Caco-2 (cell line): ENCODE measurements around the gene GARIN5A. TPM values are rescaled to one million over a fixed set of nuclear protein-coding genes. Genes with fewer than 3 reads are reported as not detected.

Experiments used
- BruUV-seq: library from RNA; stranded (reverse); fragments of 400-500 nt; replicated peaks from 2 replicates; lab custom pipeline; 2021; lab: Mats Ljungman, UMichigan
- CTCF ChIA-PET: fragments of 300-600 bp; sonication (Branson Sonifier 250); formaldehyde crosslinking; loops from one replicate; lab custom pipeline; 2022; ENCODE audit warnings: antibody characterized with exemption; lab: Charles Lee
- POLR2A ChIA-PET: fragments of 300-600 bp; sonication (Branson Sonifier 250); formaldehyde crosslinking; loops from one replicate; lab custom pipeline; 2022; ENCODE audit warnings: antibody characterized with exemption; lab: Charles Lee
- DNase-seq, 2 experiments: peaks; one replicate each; pipeline versions ENCODE4 v3.0.0 to v3.0.0-alpha.2; 2020 to 2022
- H3K27me3 ChIP-seq: replicated peaks from 2 replicates; pipeline ENCODE4 v1.6.0; 2011; ENCODE audit warnings: low read length; ENCODE audit not compliant: control insufficient read depth, insufficient read depth
- H3K36me3 ChIP-seq: 2 replicates; pipeline ENCODE4 v1.5.1; 2011; ENCODE audit warnings: low read length; ENCODE audit not compliant: control insufficient read depth, insufficient read depth
- H3K4me1 ChIP-seq: fragments of 250-450 bp; sonication (Bioruptor Pico); 2 replicates; pipeline ENCODE4 v1.5.1; 2020; ENCODE audit warnings: mild to moderate bottlenecking
- H3K4me3 ChIP-seq: 2 replicates; pipeline ENCODE4 v1.5.1; 2011; ENCODE audit warnings: low read depth, mild to moderate bottlenecking, control low read depth, low read length
- H3K9me3 ChIP-seq: fragments of 250-450 bp; sonication (Bioruptor Pico); 2 replicates; pipeline ENCODE4 v1.5.1; 2020; ENCODE audit warnings: mild to moderate bottlenecking, moderate library complexity
- H3K27ac Mint-ChIP-seq: one replicate; pipeline ENCODE4 v1.8.0; 2022; ENCODE audit warnings: mixed read lengths; ENCODE audit not compliant: unreplicated experiment
- H3K27me3 Mint-ChIP-seq: one replicate; pipeline ENCODE4 v1.8.0; 2022; ENCODE audit warnings: mixed read lengths; ENCODE audit not compliant: insufficient read depth, unreplicated experiment
- H3K36me3 Mint-ChIP-seq: one replicate; pipeline ENCODE4 v1.8.0; 2022; ENCODE audit warnings: mild to moderate bottlenecking, mixed read lengths; ENCODE audit not compliant: insufficient read depth, unreplicated experiment
- H3K4me1 Mint-ChIP-seq: one replicate; pipeline ENCODE4 v1.8.0; 2022; ENCODE audit warnings: low read depth, mixed read lengths; ENCODE audit not compliant: unreplicated experiment
- H3K4me3 Mint-ChIP-seq: one replicate; pipeline ENCODE4 v1.8.0; 2022; ENCODE audit warnings: mild to moderate bottlenecking, moderate library complexity, mixed read lengths; ENCODE audit not compliant: unreplicated experiment
- H3K9me3 Mint-ChIP-seq: one replicate; pipeline ENCODE4 v1.8.0; 2022; ENCODE audit warnings: mixed read lengths; ENCODE audit not compliant: unreplicated experiment
- intact Hi-C: fragments of 100-400 bp; cut with micrococcal nuclease; formaldehyde crosslinking; loops from one replicate; pipeline ENCODE4 v1.10.0; 2022; ENCODE audit not compliant: unreplicated experiment
- total RNA-seq: library from RNA; stranded (reverse); gene quantifications from 2 replicates; pipeline ENCODE4 v1.2.3, GENCODE V29; 2022
- TF ChIP-seq, protein P1 (sequence below), 2 experiments: fragments of 200-600 bp in 1 of 2; IDR thresholded peaks; 1 replicate in 1 of 2; 2 replicates in 1 of 2; pipeline versions ENCODE4 v1.5.1 to v1.8.0; 2011 to 2022; ENCODE audit warnings: antibody characterized with exemption in 1 of 2, control low read depth in 1 of 2, inconsistent platforms in 1 of 2, low read depth in 1 of 2, low read length in 1 of 2, mild to moderate bottlenecking in 1 of 2, moderate library complexity in 1 of 2; ENCODE audit not compliant: insufficient read depth in 1 of 2, severe bottlenecking in 1 of 2, unreplicated experiment in 1 of 2

Gene GARIN5A
- total RNA-seq, 1 experiment from 2014 or later = 1.4 TPM

DNA sequence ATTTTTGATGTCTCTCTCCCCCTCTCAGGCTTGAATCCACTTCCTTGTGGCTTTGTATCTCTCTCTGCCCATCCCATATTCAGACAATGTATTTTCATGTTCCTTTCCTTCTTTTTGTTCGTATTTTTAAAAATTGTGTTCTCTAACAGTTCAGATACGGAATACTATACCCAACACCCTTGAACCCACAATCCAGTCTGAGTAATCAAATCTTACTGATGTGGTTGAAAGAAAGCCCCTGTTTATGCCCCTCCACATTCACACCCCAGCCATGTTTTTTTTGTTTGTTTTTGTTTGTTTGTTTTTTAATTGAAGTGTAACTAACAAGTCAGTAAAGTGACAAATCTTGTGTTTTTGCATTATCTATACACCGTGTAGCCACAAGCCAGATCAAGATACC, 56.5 kb downstream of the GARIN5A start:
- Mint-ChIP-seq H3K27me3 (no peaks in the 10 kb centered on the region), H3K27ac (no peak overlapping the region), H3K4me3 (no peak overlapping the region), H3K36me3 (peaks cover 13% of the 10 kb centered on the region), H3K4me1 (peaks cover 18% of the 10 kb centered on the region), H3K9me3 (no peaks in the 10 kb centered on the region)
- BruUV-seq = no TSS peak
- H3K36me3 ChIP-seq = no peaks in the 10 kb centered on the region
- intact Hi-C loops = no loop called here
- TF ChIP-seq, protein P1, sequence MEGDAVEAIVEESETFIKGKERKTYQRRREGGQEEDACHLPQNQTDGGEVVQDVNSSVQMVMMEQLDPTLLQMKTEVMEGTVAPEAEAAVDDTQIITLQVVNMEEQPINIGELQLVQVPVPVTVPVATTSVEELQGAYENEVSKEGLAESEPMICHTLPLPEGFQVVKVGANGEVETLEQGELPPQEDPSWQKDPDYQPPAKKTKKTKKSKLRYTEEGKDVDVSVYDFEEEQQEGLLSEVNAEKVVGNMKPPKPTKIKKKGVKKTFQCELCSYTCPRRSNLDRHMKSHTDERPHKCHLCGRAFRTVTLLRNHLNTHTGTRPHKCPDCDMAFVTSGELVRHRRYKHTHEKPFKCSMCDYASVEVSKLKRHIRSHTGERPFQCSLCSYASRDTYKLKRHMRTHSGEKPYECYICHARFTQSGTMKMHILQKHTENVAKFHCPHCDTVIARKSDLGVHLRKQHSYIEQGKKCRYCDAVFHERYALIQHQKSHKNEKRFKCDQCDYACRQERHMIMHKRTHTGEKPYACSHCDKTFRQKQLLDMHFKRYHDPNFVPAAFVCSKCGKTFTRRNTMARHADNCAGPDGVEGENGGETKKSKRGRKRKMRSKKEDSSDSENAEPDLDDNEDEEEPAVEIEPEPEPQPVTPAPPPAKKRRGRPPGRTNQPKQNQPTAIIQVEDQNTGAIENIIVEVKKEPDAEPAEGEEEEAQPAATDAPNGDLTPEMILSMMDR (IDR thresholded peaks at IDR 0.05; ENCODE audit: insufficient read depth in 1 of 2, low read depth in 1 of 2, low read length in 1 of 2, severe bottlenecking in 1 of 2, unreplicated experiment in 1 of 2) = no peak
- no peaks in the 10 kb centered on the region for H3K27me3 ChIP-seq
- peaks cover 11% of the 10 kb centered on the region; the same call in 1 of the 2 replicates for H3K4me1 ChIP-seq
- H3K9me3 ChIP-seq = no peaks in the 10 kb centered on the region
- ChIA-PET CTCF (no interaction called here), POLR2A (interaction anchor here (0.5 kb wide), 1 partner anchor 113 kb away, joined by 3 read pairs; no protein-coding TSS in a partner anchor)
- no peak overlapping the region for H3K4me3 ChIP-seq
- no peak for DNase-seq

DNA sequence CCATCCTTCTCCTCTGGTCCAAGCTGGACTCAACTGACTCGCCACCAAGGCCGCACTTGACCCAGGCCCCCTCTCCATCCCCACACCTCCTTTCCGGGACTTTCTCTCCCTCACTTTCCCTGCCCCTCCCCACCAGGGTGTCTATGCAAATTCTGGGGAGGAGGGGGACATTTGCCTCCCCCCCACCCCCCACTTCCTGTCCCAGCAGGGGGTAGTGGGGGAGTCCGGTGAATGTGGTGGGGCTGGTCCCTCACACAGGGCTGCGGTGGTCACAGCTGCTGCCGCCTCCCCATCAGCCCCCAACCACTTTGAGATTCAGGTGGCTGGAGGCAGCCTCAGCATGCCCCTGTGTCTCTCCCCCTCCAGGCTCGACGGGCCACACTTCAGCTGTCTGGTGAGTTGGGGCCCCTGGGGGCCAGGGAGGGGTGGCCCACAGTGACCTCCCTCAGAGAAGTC, 57.0 kb downstream of the GARIN5A start:
- TF ChIP-seq, protein P1 (IDR thresholded peaks at IDR 0.05; ENCODE audit: insufficient read depth in 1 of 2, low read depth in 1 of 2, low read length in 1 of 2, severe bottlenecking in 1 of 2, unreplicated experiment in 1 of 2) = no peak
- H3K27ac Mint-ChIP-seq = no peak overlapping the region
- H3K4me1 ChIP-seq = peaks cover 11% of the 10 kb centered on the region; the same call in 1 of the 2 replicates
- ChIA-PET POLR2A (no interaction called here), CTCF (no interaction called here)
- H3K27me3 ChIP-seq = no peaks in the 10 kb centered on the region
- peaks cover 18% of the 10 kb centered on the region for H3K4me1 Mint-ChIP-seq
- H3K9me3 Mint-ChIP-seq = no peaks in the 10 kb centered on the region
- intact Hi-C loops = no loop called here
- H3K9me3 ChIP-seq = no peaks in the 10 kb centered on the region
- H3K4me3 Mint-ChIP-seq = no peak overlapping the region
- no peak overlapping the region for H3K4me3 ChIP-seq
- H3K27me3 Mint-ChIP-seq = no peaks in the 10 kb centered on the region
- BruUV-seq = no TSS peak
- no peaks in the 10 kb centered on the region for H3K36me3 ChIP-seq
- no peak for DNase-seq
- peaks cover 18% of the 10 kb centered on the region for H3K36me3 Mint-ChIP-seq

DNA sequence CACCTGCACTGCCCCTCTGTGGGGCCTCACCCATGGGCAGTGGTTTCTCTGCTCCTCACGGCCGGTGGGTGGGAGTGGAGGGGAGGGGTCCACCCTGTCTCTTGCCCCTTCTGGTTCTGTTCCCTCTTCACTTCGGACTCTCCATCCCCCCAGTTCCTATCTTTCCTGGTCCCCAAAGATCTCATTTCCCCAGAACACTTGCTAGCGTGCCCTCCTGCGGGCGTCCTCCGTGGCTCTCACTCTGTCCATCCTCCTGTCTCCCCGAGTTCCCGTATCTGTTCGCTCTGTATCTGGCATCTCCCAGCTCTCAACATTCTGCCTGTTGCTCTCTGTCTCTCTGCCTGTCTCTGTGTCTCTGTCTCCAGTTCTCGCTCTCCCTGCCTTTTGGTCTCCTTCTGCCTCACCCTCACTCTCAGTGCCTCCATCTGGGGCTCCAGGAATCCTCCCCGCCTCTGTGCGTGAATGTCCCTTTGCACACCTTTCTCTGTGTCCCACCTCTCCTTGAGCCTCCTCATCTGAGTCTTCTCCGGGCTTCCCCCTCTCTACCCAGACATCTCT, 57.5 kb downstream of the GARIN5A start:
- Mint-ChIP-seq H3K9me3 (no peaks in the 10 kb centered on the region), H3K27me3 (no peaks in the 10 kb centered on the region), H3K4me3 (no peak overlapping the region), H3K27ac (no peak overlapping the region), H3K4me1 (peaks cover 18% of the 10 kb centered on the region), H3K36me3 (peaks cover 23% of the 10 kb centered on the region)
- Histone ChIP-seq H3K4me1 (peaks cover 11% of the 10 kb centered on the region; the same call in 1 of the 2 replicates), H3K27me3 (no peaks in the 10 kb centered on the region), H3K4me3 (no peak overlapping the region), H3K36me3 (no peaks in the 10 kb centered on the region), H3K9me3 (no peaks in the 10 kb centered on the region)
- CTCF ChIA-PET = no interaction called here
- intact Hi-C loops = no loop called here
- DNase-seq = no peak
- BruUV-seq = no TSS peak
- POLR2A ChIA-PET = no interaction called here
- TF ChIP-seq, protein P1 (IDR thresholded peaks at IDR 0.05; ENCODE audit: insufficient read depth in 1 of 2, low read depth in 1 of 2, low read length in 1 of 2, severe bottlenecking in 1 of 2, unreplicated experiment in 1 of 2) = no peak
